ENCODE data around the gene CCDC171.

GRCh38 chr9:15965246-15965745 is 412.5 kb downstream of the CCDC171 start:
- TF ChIP-seq POLR2A (IDR thresholded peaks at IDR 0.05; ENCODE audit: borderline replicate concordance, extremely low read depth, insufficient read depth, insufficient read length) (no peak), ZFX (IDR thresholded peaks at IDR 0.05) (no peak), CTCF (IDR thresholded peaks at IDR 0.05 in 2 of 3, conservative IDR thresholded peaks at IDR 0.05 in 1 of 3; ENCODE audit: borderline replicate concordance in 1 of 3, insufficient read depth in 1 of 3, low read depth in 2 of 3, low read length in 2 of 3) (no peak), POLR2AphosphoS5 (IDR thresholded peaks at IDR 0.05; ENCODE audit: low read depth, low read length) (no peak), ATF3 (IDR thresholded peaks at IDR 0.05) (no peak)
